Naive thymus-derived CD4-positive, alpha-beta T cell (primary cell): ENCODE data around the gene TCF3. TPM values are rescaled to one million over a fixed set of nuclear protein-coding genes. Genes with fewer than 3 reads are reported as not detected.

Source experiments
- ATAC-seq: fragments of 150-1000 bp; cut with Tn5 transposase; 2 replicates; pipeline ENCODE4 v1.10.0; 2021; ENCODE audit warnings: mild to moderate bottlenecking, moderate library complexity
- CTCF ChIA-PET: fragments of 350-600 bp; sonication (Branson Sonifier 250); formaldehyde crosslinking; loops from one replicate; lab custom pipeline; 2021; ENCODE audit warnings: antibody characterized with exemption; lab: Charles Lee
- POLR2A ChIA-PET: fragments of 350-600 bp; sonication (Branson Sonifier 250); formaldehyde crosslinking; loops from one replicate; lab custom pipeline; 2021; ENCODE audit warnings: antibody characterized with exemption, inconsistent platforms; lab: Charles Lee
- DNase-seq, 9 donors: peaks; one replicate each; pipeline versions ENCODE4 v3.0.0 to v3.0.0-alpha.2; 2020 to 2022; ENCODE audit warnings: mixed read lengths in 1 of 9
- H3K27ac ChIP-seq: one replicate; pipeline ENCODE4 v1.7.0; 2013; ENCODE audit warnings: mild to moderate bottlenecking, low read depth, low read length, moderate library complexity
- H3K27me3 ChIP-seq, 2 donors: one replicate each; pipeline ENCODE4 v1.7.0; 2013; ENCODE audit warnings: low read length in 2 of 2, mild to moderate bottlenecking in 2 of 2, moderate library complexity in 2 of 2; ENCODE audit not compliant: control insufficient read depth in 2 of 2, insufficient read depth in 2 of 2
- H3K36me3 ChIP-seq, 3 experiments: 1 replicate in 2 of 3; 2 replicates in 1 of 3; pipeline ENCODE4 v1.7.0; 2013; ENCODE audit warnings: low read length in 3 of 3, mild to moderate bottlenecking in 3 of 3, moderate library complexity in 1 of 3; ENCODE audit not compliant: insufficient read depth in 3 of 3, control insufficient read depth in 2 of 3
- H3K4me1 ChIP-seq, 2 donors: one replicate each; pipeline ENCODE4 v1.7.0; 2013; ENCODE audit warnings: low read length in 2 of 2, mild to moderate bottlenecking in 2 of 2, moderate library complexity in 1 of 2; ENCODE audit not compliant: control insufficient read depth in 2 of 2, insufficient read depth in 2 of 2
- H3K4me3 ChIP-seq: 2 replicates; pipeline ENCODE4 v1.7.0; 2013; ENCODE audit warnings: mild to moderate bottlenecking, low read length
- H3K9me3 ChIP-seq, 3 experiments: 1 replicate in 2 of 3; 2 replicates in 1 of 3; pipeline ENCODE4 v1.7.0; 2013; ENCODE audit warnings: low read length in 3 of 3; ENCODE audit not compliant: control insufficient read depth in 2 of 3
- H3K27ac Mint-ChIP-seq, 9 donors: one replicate each; pipeline ENCODE4 v1.8.0; 2020 to 2022; ENCODE audit warnings: mixed read lengths in 9 of 9, mild to moderate bottlenecking in 8 of 9, moderate library complexity in 5 of 9, inconsistent platforms in 2 of 9
- H3K27me3 Mint-ChIP-seq, 5 donors: one replicate each; pipeline ENCODE4 v1.8.0; 2021 to 2022; ENCODE audit warnings: mixed read lengths in 5 of 5, mild to moderate bottlenecking in 1 of 5
- H3K36me3 Mint-ChIP-seq, 5 donors: one replicate each; pipeline ENCODE4 v1.8.0; 2020 to 2022; ENCODE audit warnings: mixed read lengths in 5 of 5, mild to moderate bottlenecking in 3 of 5, inconsistent platforms in 1 of 5
- H3K4me1 Mint-ChIP-seq, 7 donors: one replicate each; pipeline ENCODE4 v1.8.0; 2020 to 2022; ENCODE audit warnings: mixed read lengths in 7 of 7, mild to moderate bottlenecking in 3 of 7, inconsistent platforms in 1 of 7
- H3K4me3 Mint-ChIP-seq, 10 donors: one replicate each; pipeline ENCODE4 v1.8.0; 2020 to 2022; ENCODE audit warnings: mild to moderate bottlenecking in 10 of 10, mixed read lengths in 10 of 10, moderate library complexity in 6 of 10, inconsistent platforms in 2 of 10
- H3K9me3 Mint-ChIP-seq, 11 donors: one replicate each; pipeline ENCODE4 v1.8.0; 2020 to 2022; ENCODE audit warnings: mixed read lengths in 11 of 11, mild to moderate bottlenecking in 4 of 11, inconsistent platforms in 1 of 11, moderate library complexity in 1 of 11
- intact Hi-C, 2 donors: fragments of 100-400 bp; cut with micrococcal nuclease; formaldehyde crosslinking; loops; one replicate each; pipeline ENCODE4 v1.15.1; 2023
- polyA plus RNA-seq, 2 donors: library from polyadenylated mRNA; unstranded; fragments of 300-500 nt; fragmentation: Illumina TruSeq; gene quantifications; one replicate each; pipeline ENCODE4 v1.2.3, GENCODE V29; 2021
- total RNA-seq, 6 experiments: library from RNA in 5 of 6; stranded (reverse) in 5 of 6; gene quantifications; 1 replicate in 5 of 6; 2 replicates in 1 of 6; pipeline ENCODE4 v1.2.3 and lab custom pipeline; 2021 to 2026

Gene TCF3
- total and polyA plus RNA-seq, 7 experiments from 2014 or later = 5.8 to 83.6 (median 72.1) TPM

DNA sequence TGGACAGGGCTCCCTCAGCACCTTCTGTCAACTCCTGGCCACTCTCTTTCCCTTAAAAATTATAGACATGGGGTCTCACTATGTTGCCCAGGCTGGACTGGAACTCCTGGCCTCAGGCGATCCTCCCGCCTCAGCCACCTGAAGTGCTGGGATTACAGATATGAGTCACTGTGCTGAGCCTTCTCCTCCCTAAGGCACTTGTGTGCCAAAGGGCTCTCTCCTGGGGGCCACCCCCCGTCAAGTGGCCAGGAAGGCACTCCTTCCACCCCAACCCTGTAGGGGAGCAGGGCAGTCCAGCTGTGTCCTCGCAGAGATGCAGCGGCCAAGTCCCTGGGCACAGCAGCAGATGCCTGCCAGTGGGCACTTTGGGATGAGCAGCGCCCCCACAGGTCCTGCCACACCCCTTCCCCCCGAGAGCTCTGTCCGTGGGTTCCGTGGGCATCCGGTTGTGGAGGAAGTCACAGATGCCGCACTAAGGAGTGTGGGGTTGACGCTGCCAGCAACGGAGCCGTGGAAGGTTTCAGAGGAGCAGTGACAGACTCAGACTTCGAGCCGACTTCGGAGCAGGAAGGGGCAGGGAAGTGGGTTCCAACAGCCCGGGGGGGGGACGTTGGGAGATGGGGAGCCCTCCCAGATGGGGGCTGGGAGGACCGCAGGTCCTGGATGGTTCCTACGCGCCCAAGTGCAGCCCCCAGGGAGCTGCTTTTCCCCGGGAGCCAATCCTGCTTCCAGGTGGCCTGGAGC is 43.9 kb downstream of the TCF3 start:
- H3K9me3 Mint-ChIP-seq = no peaks in the 10 kb centered on the region
- intact Hi-C loops = loop anchor here in 1 of 2 donors (5.0 kb wide), 2 partner anchors 64 to 116 kb away; partner anchors contain the start of genes PCSK4 and REEP6
- Histone ChIP-seq H3K27ac (peak overlapping the region; percentile 66), H3K4me3 (peak overlapping the region; percentile 68), H3K9me3 (no peaks in the 10 kb centered on the region), H3K27me3 (no peaks in the 10 kb centered on the region), H3K4me1 (peaks cover 28 to 35% of the 10 kb centered on the region in 2 donors), H3K36me3 (peaks cover 0 to 36% (median 6%) of the 10 kb centered on the region in 3 experiments)
- ChIA-PET POLR2A (interaction anchor here (0.6 to 5.1 kb wide), 6 partner anchors 9 to 44 kb away, joined by 3 to 50 read pairs (median 5); partner anchors contain the start of genes MBD3 and TCF3), CTCF (interaction anchor here (0.6 to 1.2 kb wide), 3 partner anchors 16 to 1555 kb away, joined by 3 read pairs; partner anchors contain the start of gene MBD3)
- peaks cover 0 to 11% (median 0%) of the 10 kb centered on the region in 5 donors for H3K36me3 Mint-ChIP-seq
- peaks cover 14 to 61% (median 38%) of the 10 kb centered on the region in 7 donors for H3K4me1 Mint-ChIP-seq
- ATAC-seq (no peak), DNase-seq (peak in 6 of 9 donors; percentile 17 to 44 (median 42))
- H3K27me3 Mint-ChIP-seq = no peaks in the 10 kb centered on the region
- H3K27ac Mint-ChIP-seq = peak overlapping the region; percentile 46 to 95 (median 88)
- H3K4me3 Mint-ChIP-seq = peak overlapping the region; percentile 69 to 91 (median 87)

DNA sequence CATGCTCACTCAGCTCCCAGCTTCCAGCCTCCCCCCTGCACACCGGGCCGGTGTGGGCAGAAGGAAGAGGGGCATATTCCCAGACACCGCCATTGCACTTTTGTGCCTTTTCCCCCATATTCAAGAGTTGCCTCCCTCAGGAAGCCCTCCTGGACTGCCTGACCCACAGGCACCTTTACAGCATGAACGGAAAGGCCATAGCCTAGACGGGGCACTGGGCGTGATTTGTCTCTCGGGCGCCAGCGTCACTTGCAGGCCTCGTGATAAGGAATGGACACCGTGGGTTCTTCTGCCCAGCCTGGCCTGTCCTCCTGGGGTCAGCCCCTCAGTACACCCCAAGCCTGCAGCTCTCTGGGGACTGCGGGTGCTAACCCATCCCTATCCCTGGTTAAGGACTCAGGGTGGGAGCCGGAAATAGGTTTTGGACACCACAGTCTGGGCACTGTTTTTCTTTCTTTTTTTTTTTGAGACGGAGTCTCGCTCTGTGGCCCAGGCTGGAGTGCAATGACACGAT is 46.2 kb downstream of the TCF3 start:
- H3K36me3 Mint-ChIP-seq = peaks cover 0 to 4% (median 0%) of the 10 kb centered on the region in 5 donors
- H3K27ac ChIP-seq = peak overlapping the region; percentile 97
- H3K4me3 Mint-ChIP-seq = peak overlapping the region; percentile 92 to 99 (median 96)
- no peaks in the 10 kb centered on the region for H3K9me3 ChIP-seq
- POLR2A ChIA-PET = interaction anchor here (0.7 to 6.1 kb wide), 9 partner anchors 11 to 252 kb away, joined by 3 to 52 read pairs (median 6); partner anchors contain the start of genes MBD3 and TCF3
- intact Hi-C loops = loop anchor here (1.0 to 5.0 kb wide), 5 partner anchors 45 to 161 kb away; partner anchors contain the start of genes PCSK4 (in 1 of the 2) and REEP6 (in 1 of the 2)
- H3K4me3 ChIP-seq = peak overlapping the region; percentile 79
- peaks cover 20 to 70% (median 50%) of the 10 kb centered on the region in 7 donors for H3K4me1 Mint-ChIP-seq
- DNase-seq (no peak), ATAC-seq (no peak)
- CTCF ChIA-PET = interaction anchor here (0.6 to 1.6 kb wide), 5 partner anchors 26 to 68 kb away, joined by 3 to 11 read pairs (median 6); no protein-coding TSS in a partner anchor
- H3K27me3 ChIP-seq = no peaks in the 10 kb centered on the region
- no peaks in the 10 kb centered on the region for H3K27me3 Mint-ChIP-seq
- H3K27ac Mint-ChIP-seq = peak overlapping the region; percentile 92 to 100 (median 98)
- no peaks in the 10 kb centered on the region for H3K9me3 Mint-ChIP-seq
- H3K4me1 ChIP-seq = peaks cover 28 to 41% of the 10 kb centered on the region in 2 donors
- peaks cover 0 to 24% (median 1%) of the 10 kb centered on the region in 3 experiments for H3K36me3 ChIP-seq

DNA sequence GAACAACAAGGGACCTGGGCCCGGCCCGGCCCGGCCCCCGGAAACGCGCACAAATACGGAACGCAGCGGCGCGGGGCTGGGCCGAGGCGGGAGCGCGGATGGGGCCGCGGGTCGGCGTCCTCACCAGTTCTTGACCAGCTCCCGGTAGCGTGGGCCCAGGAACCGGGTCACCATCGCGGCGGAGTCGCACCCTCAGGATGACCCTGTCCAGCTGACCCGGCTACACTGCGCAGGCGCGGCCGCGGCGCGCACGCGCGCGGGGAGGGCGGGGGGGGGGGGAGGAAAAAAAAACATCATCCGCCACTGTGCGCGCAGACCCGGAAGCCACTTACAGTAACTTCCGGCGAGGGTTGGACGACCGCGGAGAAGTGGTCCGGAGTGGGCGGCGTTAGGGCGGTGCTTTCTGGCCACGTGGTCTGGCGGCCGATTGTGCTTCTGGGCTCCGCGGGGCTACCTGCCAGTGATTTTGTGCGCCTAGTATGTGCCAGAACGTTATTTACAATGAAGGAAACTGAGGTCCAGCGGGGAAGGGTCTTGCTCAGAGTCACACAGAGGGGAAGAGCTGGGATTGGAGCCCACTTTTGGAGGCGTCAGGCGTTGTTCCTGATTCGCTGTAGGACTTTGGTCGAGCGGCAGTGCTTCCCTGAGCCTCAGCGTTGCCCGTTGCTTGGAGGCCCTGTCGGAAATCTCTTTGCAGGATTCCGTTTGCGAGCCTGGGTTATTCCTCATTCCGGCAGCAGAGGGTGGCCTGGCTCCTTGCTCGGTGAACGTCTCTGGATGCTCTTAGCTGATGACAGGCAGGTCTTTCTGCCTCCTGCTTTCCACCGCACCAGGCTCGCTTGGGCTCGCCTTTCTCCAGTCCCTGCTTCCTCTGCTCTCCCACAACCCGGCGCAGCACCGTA is 46.9 kb downstream of the TCF3 start, which contains the start of gene UQCR11:
TSS of gene UQCR11 (minus strand) at position 227 of the 902 bp plus-strand sequence. CDS start at position 174, 53 bp downstream.
- Histone ChIP-seq H3K36me3 (peaks cover 0 to 20% (median 0%) of the 10 kb centered on the region in 3 experiments), H3K4me1 (peaks cover 28 to 40% of the 10 kb centered on the region in 2 donors), H3K4me3 (peak within 1 kb of the TSS; percentile 79), H3K27me3 (no peaks in the 10 kb centered on the region), H3K27ac (peak within 1 kb of the TSS; percentile 97), H3K9me3 (no peaks in the 10 kb centered on the region)
- peaks cover 0 to 4% (median 0%) of the 10 kb centered on the region in 5 donors for H3K36me3 Mint-ChIP-seq
- peak within 1 kb of the TSS; percentile 92 to 99 (median 96) for H3K4me3 Mint-ChIP-seq
- ATAC-seq = peak; percentile 89
- H3K4me1 Mint-ChIP-seq = peaks cover 20 to 63% (median 44%) of the 10 kb centered on the region in 7 donors
- POLR2A ChIA-PET = interaction anchor here (0.7 to 6.1 kb wide), 10 partner anchors 12 to 251 kb away, joined by 3 to 52 read pairs (median 5); partner anchors contain the start of genes MBD3, MEX3D and TCF3
- H3K9me3 Mint-ChIP-seq = no peaks in the 10 kb centered on the region
- peak within 1 kb of the TSS; percentile 92 to 100 (median 98) for H3K27ac Mint-ChIP-seq
- CTCF ChIA-PET = interaction anchor here (0.6 to 1.6 kb wide), 7 partner anchors 17 to 68 kb away, joined by 3 to 11 read pairs (median 5); no protein-coding TSS in a partner anchor
- intact Hi-C loops = loop anchor here (1.0 to 5.0 kb wide), 13 partner anchors 13 to 243 kb away; partner anchors contain the start of genes MBD3 (in 2 of the 2), PCSK4 (in 2 of the 2), REXO1 (in 2 of the 2) and ATP8B3 (in 1 of the 2)
- DNase-seq = peak; percentile 76 to 94 (median 91)
- no peaks in the 10 kb centered on the region for H3K27me3 Mint-ChIP-seq

DNA sequence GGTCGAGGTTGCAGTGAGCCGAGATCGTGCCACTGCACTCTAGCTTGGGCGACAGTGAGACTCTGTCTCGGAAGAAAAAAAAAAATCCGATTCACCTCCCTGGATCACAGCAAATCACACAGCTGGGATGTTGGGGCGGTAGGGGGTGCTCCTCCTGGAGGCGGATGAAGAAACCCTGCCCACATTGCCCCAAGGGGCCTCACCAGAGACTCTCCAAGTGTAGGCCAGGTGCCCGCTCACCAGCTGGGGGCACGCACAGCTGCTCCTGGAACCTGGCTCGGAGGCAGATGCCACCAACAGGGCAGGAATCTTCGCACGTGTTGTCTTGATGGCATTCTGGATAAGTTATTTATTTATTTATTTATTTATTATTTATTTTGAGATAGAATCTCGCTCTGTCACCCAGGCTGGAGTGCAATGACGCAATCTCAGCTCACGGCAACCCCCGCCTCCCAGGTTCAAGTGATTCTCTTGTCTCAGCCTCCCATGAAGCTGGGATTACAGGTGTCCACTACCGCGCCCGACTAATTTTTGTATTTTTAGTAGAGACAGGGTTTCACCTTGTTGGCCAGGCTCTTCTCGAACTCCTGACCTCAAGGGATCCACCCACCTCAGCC is 50.2 kb downstream of the TCF3 start:
- POLR2A ChIA-PET = interaction anchor here (0.7 to 6.1 kb wide), 2 partner anchors 9 to 111 kb away, joined by 3 to 52 read pairs; partner anchors contain the start of genes MBD3 and REEP6
- no peaks in the 10 kb centered on the region for H3K27me3 ChIP-seq

DNA sequence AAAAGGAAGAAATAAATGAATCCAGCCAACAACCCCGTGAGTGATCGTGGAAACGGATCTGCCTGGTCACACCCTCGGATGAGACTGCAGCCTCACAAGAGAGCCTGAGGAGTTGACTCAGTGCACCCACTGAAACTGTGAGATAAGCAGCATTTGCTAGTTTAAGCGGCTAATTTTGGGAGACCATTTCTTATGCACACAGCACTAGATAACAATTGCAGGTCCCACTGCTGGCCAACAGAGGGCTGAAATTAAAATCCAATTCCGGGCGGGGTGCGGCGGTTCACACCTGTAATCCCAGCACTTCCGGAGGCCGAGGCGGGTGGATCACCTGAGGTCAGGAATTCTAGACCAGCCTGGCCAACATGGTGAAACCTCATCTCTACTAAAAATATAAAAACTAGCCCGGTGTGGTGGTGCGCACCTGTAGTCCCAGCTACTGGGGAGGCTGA is 50.8 kb downstream of the TCF3 start:
- Histone ChIP-seq H3K36me3 (peaks cover 0 to 48% (median 4%) of the 10 kb centered on the region in 3 experiments), H3K9me3 (no peaks in the 10 kb centered on the region), H3K27ac (no peak overlapping the region), H3K4me1 (peaks cover 13 to 18% of the 10 kb centered on the region in 2 donors), H3K27me3 (no peaks in the 10 kb centered on the region), H3K4me3 (no peak overlapping the region)
- Mint-ChIP-seq H3K27me3 (no peaks in the 10 kb centered on the region), H3K27ac (peak overlapping the region in 3 of 9 donors; percentile 56 to 63 (median 59)), H3K4me1 (peaks cover 12 to 40% (median 23%) of the 10 kb centered on the region in 7 donors), H3K36me3 (peaks cover 0 to 9% (median 0%) of the 10 kb centered on the region in 5 donors), H3K4me3 (peak overlapping the region in 2 of 10 donors; percentile 11 to 17), H3K9me3 (no peaks in the 10 kb centered on the region)
- ChIA-PET CTCF (no interaction called here), POLR2A (interaction anchor here (0.7 to 6.1 kb wide), 2 partner anchors 8 to 727 kb away, joined by 3 to 52 read pairs; partner anchors contain the start of gene MBD3)
- ATAC-seq (no peak), DNase-seq (no peak)
- intact Hi-C loops = no loop called here

More for the DNA sequence above, 50.2 kb downstream of the TCF3 start:
- Mint-ChIP-seq H3K36me3 (peaks cover 0 to 9% (median 0%) of the 10 kb centered on the region in 5 donors), H3K4me1 (peaks cover 12 to 44% (median 27%) of the 10 kb centered on the region in 7 donors), H3K27ac (peak overlapping the region in 3 of 9 donors; percentile 51 to 63 (median 59)), H3K4me3 (peak overlapping the region in 2 of 10 donors; percentile 51 to 86), H3K27me3 (no peaks in the 10 kb centered on the region), H3K9me3 (no peaks in the 10 kb centered on the region)
- DNase-seq = no peak
- Histone ChIP-seq H3K9me3 (no peaks in the 10 kb centered on the region), H3K36me3 (peaks cover 0 to 42% (median 3%) of the 10 kb centered on the region in 3 experiments), H3K4me3 (no peak overlapping the region), H3K4me1 (peaks cover 13 to 18% of the 10 kb centered on the region in 2 donors), H3K27ac (peak overlapping the region; percentile 14)
- CTCF ChIA-PET = interaction anchor here (0.6 kb wide), 1 partner anchor 39 kb away, joined by 3 read pairs; no protein-coding TSS in a partner anchor
- intact Hi-C loops = no loop called here
- no peak for ATAC-seq
